ENCODE data around the gene SLC25A45.
"Not testable (repeated sequence)": the region's sequence is repeated elsewhere in the genome, so short reads cannot be mapped to it uniquely, and the experiment has no call there.

SLC25A45 gene

DNA sequence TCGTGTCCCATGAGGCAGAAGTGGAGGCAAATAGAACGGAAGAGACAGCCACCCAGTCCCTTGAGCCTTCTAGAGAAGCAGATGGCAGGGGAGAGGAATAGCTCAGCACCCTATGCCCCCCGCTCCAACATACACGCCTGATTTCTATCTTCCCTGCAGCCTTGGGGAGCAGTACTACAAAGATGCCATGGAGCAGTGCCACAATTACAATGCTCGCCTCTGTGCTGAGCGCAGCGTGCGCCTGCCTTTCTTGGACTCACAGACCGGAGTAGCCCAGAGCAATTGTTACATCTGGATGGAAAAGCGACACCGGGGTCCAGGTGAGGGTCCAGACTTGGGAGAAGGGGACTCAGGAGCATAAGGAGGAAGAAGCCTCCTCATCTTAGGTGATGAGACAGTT lies 42.2 kb downstream of the SLC25A45 start:
- Mint-ChIP-seq H3K4me3 (no peak overlapping the region), H3K36me3 (ENCODE audit: insufficient read depth) (peaks cover 62% of the 10 kb centered on the region), H3K9me3 (no peaks in the 10 kb centered on the region), H3K4me1 (ENCODE audit: low read depth in 2 of 2) (peaks cover 17 to 25% of the 10 kb centered on the region in 2 donors), H3K27me3 (no peaks in the 10 kb centered on the region), H3K27ac (peak overlapping the region in 1 of 2 donors; percentile 20)
- DNase-seq (no peak), ATAC-seq (replicated peaks) (no peak)

DNA sequence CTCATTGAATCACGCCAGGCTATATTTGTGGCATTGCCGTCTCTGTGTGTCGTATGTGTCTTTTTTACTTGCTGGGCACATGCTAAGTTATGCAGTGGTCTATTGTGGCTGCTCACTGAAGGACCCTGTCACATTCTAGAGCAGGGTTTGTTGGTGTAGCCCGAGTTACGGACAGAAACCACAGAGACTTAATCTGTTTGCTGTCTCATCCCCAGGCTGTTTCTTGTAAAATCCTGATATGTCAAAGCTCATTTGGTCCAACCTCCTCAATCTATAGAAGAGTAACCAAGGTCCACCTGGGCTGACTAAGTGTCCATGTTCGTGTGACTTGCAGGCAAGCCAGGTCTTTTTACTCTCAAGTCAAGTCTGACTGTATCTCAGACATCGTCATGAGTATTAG lies 43.8 kb downstream of the SLC25A45 start:
- no peak for ATAC-seq (replicated peaks)
- H3K36me3 Mint-ChIP-seq (ENCODE audit: insufficient read depth) = peaks cover 52% of the 10 kb centered on the region
- no peak overlapping the region for H3K4me3 Mint-ChIP-seq
- H3K27me3 Mint-ChIP-seq = no peaks in the 10 kb centered on the region
- no peaks in the 10 kb centered on the region for H3K9me3 Mint-ChIP-seq
- no peak for DNase-seq
- peaks cover 27 to 36% of the 10 kb centered on the region in 2 donors for H3K4me1 Mint-ChIP-seq (ENCODE audit: low read depth in 2 of 2)
- H3K27ac Mint-ChIP-seq = peak overlapping the region in 1 of 2 donors; percentile 20

DNA sequence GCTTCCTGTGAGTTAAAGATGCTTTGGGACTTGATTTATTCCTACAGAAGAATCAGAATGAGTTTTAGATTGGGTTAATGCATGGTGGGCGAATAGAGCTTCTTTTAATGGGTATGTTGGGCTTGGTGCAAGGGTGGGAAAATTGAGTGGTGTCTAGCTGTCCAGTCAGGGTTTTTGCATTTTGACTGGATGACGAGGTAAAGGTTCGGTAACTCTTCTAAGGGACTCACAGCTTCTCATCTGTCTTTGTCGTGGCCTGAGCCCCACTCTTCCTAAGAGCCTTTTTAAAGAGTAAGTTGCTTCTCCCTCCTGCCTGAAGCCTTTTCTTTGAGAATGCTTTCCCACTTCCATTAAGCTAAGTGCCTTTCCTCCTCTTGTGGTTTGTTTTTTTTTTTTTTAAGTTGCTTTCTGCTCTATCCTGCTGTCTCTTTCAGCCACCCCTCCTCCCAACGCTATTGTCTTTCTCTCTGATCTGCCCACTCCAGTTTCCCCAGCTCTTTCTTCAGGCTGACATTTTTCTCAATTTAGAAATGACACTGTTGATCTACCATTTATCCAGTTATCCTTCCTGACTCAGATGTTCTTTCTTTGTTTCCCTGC lies 47.6 kb downstream of the SLC25A45 start:
- no peaks in the 10 kb centered on the region for H3K27me3 Mint-ChIP-seq
- H3K36me3 Mint-ChIP-seq (ENCODE audit: insufficient read depth) = peaks cover 22% of the 10 kb centered on the region
- H3K4me3 Mint-ChIP-seq = peak overlapping the region; percentile 100
- H3K4me1 Mint-ChIP-seq (ENCODE audit: low read depth in 2 of 2) = peaks cover 30 to 40% of the 10 kb centered on the region in 2 donors
- DNase-seq = no peak
- H3K27ac Mint-ChIP-seq = peak overlapping the region; percentile 59 to 99
- H3K9me3 Mint-ChIP-seq = no peaks in the 10 kb centered on the region
- no peak for ATAC-seq (replicated peaks)

DNA sequence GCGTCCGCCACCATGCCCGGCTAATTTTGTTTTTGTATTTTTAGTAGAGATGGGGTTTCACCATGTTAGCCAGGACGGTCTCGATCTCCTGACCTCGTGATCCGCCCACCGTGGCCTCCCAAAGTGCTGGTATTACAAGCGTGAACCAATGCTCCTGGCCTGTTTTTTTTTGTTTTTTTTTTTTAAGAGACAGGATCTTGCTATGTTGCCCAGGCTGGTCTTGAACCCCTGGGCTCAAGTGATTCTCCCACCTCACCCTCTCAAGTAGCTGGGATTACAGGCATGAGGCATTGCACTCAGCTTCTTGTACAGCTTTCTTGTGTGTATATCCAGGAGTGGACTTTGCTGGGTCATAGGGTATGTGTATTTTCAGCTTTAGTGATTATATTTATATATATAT lies 49.9 kb downstream of the SLC25A45 start:
- H3K9me3 Mint-ChIP-seq; H3K27ac Mint-ChIP-seq; H3K27me3 Mint-ChIP-seq; ATAC-seq (replicated peaks); H3K4me3 Mint-ChIP-seq; DNase-seq: not testable (repeated sequence)
- H3K4me1 Mint-ChIP-seq (ENCODE audit: low read depth in 2 of 2) = peaks cover 20 to 27% of the 10 kb centered on the region in 2 donors
- H3K36me3 Mint-ChIP-seq (ENCODE audit: insufficient read depth) = peaks cover 15% of the 10 kb centered on the region

DNA sequence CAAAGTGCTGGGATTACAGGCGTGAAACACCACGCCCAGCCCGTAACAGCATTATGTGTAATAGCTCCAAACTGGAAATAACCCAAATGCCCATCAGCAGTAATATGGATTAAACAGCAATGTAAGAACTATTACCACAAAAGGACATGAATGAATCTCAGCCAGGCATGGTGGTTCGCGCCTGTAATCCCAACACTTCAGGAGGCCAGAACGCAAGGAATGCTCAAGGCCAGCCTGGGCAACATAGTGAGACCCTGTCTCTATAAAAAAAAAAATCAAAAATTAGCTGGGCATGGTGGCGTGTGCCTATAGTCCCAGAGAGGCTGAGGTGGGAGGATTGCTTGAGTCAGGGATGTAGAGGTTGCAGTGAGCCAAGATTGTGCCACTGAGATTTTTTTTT lies 51.9 kb downstream of the SLC25A45 start:
- ATAC-seq (replicated peaks) (no peak), DNase-seq (no peak)
- H3K9me3 Mint-ChIP-seq = no peaks in the 10 kb centered on the region
- H3K4me1 Mint-ChIP-seq (ENCODE audit: low read depth in 2 of 2) = peaks cover 18 to 24% of the 10 kb centered on the region in 2 donors
- H3K4me3 Mint-ChIP-seq = no peak overlapping the region
- H3K27me3 Mint-ChIP-seq = peaks cover 1 to 4% of the 10 kb centered on the region in 2 donors
- H3K36me3 Mint-ChIP-seq (ENCODE audit: insufficient read depth) = peaks cover 8% of the 10 kb centered on the region
- H3K27ac Mint-ChIP-seq = no peak overlapping the region

DNA sequence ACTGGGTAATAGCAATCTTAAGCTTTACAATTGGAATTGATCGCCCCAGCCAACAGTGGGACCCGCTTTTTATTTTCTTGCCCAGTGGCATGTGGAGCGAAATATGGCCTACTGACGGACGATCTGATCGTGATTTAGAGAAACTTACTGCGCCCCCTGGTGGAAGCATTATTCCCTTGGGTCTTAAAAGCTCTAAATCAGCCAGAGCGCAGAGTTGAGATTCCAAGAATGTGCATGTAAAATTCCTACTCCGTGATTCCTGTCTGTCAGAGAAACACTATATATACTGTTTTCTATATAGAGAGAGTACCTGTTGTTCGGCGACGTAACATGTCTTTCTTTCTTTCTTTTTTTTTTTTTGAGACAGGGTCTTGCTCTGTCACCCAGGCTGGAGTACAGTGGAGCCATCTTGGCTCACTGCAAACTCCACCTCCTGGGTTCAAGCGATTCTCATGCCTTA lies 52.5 kb downstream of the SLC25A45 start:
- peak overlapping the region in 1 of 2 donors; percentile 48 for H3K27ac Mint-ChIP-seq
- H3K27me3 Mint-ChIP-seq = peaks cover 6 to 7% of the 10 kb centered on the region in 2 donors
- peaks cover 6% of the 10 kb centered on the region for H3K36me3 Mint-ChIP-seq (ENCODE audit: insufficient read depth)
- H3K9me3 Mint-ChIP-seq = no peaks in the 10 kb centered on the region
- DNase-seq = peak; percentile 80 to 88 (median 82)
- peak; percentile 30 for ATAC-seq (replicated peaks)
- H3K4me3 Mint-ChIP-seq = no peak overlapping the region
- peaks cover 13 to 18% of the 10 kb centered on the region in 2 donors for H3K4me1 Mint-ChIP-seq (ENCODE audit: low read depth in 2 of 2)

DNA sequence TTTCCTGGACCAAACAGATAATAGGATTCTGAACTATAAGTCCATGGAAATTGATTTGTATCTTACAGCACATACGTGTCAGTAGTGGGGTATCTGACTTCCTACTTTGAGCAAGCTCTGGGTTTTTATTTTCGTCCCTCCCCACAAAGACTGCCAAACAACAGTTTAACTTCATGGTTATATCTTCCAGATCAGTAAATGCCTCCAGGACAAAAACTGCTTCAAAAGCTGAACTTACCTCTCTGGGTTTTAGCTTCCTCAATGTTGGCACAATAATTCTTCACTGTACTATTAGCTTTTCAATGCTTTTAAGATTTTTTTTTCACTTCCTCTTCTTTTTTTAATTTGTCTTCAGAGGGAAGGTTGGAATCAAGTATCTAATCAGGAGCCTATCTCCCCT lies 53.0 kb downstream of the SLC25A45 start:
- DNase-seq (no peak), ATAC-seq (replicated peaks) (no peak)
- Mint-ChIP-seq H3K27ac (peak overlapping the region in 1 of 2 donors; percentile 48), H3K4me3 (no peak overlapping the region), H3K9me3 (no peaks in the 10 kb centered on the region), H3K36me3 (ENCODE audit: insufficient read depth) (peaks cover 5% of the 10 kb centered on the region), H3K4me1 (ENCODE audit: low read depth in 2 of 2) (peaks cover 8 to 13% of the 10 kb centered on the region in 2 donors), H3K27me3 (peaks cover 6 to 7% of the 10 kb centered on the region in 2 donors)

DNA sequence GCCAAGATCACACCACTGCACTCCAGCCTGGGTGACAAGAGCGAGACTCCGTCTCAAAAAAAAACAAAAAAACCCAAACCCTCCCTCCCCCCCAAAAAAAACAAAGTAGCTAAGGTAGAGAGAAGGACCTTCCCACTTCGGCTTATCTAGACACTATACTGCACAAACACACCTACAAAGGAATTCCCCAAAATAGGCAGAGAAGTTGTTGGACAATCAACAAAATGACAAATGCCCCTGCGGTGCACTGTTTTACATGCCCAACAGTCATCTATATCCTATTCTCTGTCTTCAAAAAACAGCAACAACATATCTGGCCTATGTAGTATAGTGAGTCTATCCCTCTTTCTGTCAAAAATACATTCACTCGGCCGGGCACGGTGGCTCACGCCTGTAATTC lies 55.4 kb downstream of the SLC25A45 start:
- no peak for DNase-seq
- no peak overlapping the region for H3K4me3 Mint-ChIP-seq
- H3K9me3 Mint-ChIP-seq = no peaks in the 10 kb centered on the region
- H3K4me1 Mint-ChIP-seq (ENCODE audit: low read depth in 2 of 2) = peaks cover 3 to 5% of the 10 kb centered on the region in 2 donors
- ATAC-seq (replicated peaks) = no peak
- no peaks in the 10 kb centered on the region for H3K36me3 Mint-ChIP-seq (ENCODE audit: insufficient read depth)
- H3K27ac Mint-ChIP-seq = no peak overlapping the region
- H3K27me3 Mint-ChIP-seq = peaks cover 18 to 26% of the 10 kb centered on the region in 2 donors

DNA sequence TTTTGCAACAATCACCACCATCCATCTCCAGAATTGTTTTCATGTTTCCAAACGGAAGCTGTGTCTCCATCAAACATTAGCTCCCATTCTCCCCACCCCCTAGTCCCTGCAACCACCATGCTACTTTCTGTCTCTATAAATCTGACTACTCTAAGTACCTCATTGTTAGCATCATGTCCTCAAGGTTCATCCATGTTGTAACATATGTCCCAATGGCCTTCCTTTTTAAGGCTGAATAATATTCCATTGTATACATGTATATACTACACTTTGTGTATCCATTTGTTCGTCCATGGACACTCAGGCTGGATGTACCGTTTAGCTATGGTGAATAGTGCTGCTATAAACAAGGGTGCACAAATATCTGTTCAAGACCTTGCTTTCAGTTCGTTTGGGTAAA lies 57.0 kb downstream of the SLC25A45 start:
- no peak overlapping the region for H3K4me3 Mint-ChIP-seq
- H3K4me1 Mint-ChIP-seq (ENCODE audit: low read depth in 2 of 2) = peaks cover 3 to 5% of the 10 kb centered on the region in 2 donors
- ATAC-seq (replicated peaks) = no peak
- H3K9me3 Mint-ChIP-seq = no peaks in the 10 kb centered on the region
- no peak overlapping the region for H3K27ac Mint-ChIP-seq
- DNase-seq = no peak
- no peaks in the 10 kb centered on the region for H3K36me3 Mint-ChIP-seq (ENCODE audit: insufficient read depth)
- peaks cover 18 to 36% of the 10 kb centered on the region in 2 donors for H3K27me3 Mint-ChIP-seq
